ENCODE measurements around the gene PPP4R3B.

GRCh38 chr2:55610954-55611743, 6.3 kb downstream of the PPP4R3B start:
- TF ChIP-seq, protein P1, sequence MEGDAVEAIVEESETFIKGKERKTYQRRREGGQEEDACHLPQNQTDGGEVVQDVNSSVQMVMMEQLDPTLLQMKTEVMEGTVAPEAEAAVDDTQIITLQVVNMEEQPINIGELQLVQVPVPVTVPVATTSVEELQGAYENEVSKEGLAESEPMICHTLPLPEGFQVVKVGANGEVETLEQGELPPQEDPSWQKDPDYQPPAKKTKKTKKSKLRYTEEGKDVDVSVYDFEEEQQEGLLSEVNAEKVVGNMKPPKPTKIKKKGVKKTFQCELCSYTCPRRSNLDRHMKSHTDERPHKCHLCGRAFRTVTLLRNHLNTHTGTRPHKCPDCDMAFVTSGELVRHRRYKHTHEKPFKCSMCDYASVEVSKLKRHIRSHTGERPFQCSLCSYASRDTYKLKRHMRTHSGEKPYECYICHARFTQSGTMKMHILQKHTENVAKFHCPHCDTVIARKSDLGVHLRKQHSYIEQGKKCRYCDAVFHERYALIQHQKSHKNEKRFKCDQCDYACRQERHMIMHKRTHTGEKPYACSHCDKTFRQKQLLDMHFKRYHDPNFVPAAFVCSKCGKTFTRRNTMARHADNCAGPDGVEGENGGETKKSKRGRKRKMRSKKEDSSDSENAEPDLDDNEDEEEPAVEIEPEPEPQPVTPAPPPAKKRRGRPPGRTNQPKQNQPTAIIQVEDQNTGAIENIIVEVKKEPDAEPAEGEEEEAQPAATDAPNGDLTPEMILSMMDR (IDR thresholded peaks at IDR 0.05) = no peak
- no peak for TF ChIP-seq POLR2A (IDR thresholded peaks at IDR 0.05)
